Nephron (organoid): ENCODE measurements around the gene TSPAN31.

Experiments
- H3K27ac Mint-ChIP-seq, 3 experiments: 2 replicates each; pipeline ENCODE4 v1.8.0; 2020; ENCODE audit warnings: mixed read lengths in 3 of 3, mild to moderate bottlenecking in 2 of 3, moderate library complexity in 1 of 3
- H3K27me3 Mint-ChIP-seq: 2 replicates; pipeline ENCODE4 v1.8.0; 2021; ENCODE audit warnings: low read depth, mild to moderate bottlenecking, moderate library complexity, mixed read lengths
- H3K36me3 Mint-ChIP-seq: 2 replicates; pipeline ENCODE4 v1.8.0; 2020; ENCODE audit warnings: low read depth, mixed read lengths
- H3K4me1 Mint-ChIP-seq: 2 replicates; pipeline ENCODE4 v1.8.0; 2020; ENCODE audit warnings: mixed read lengths
- H3K4me3 Mint-ChIP-seq, 3 experiments: 2 replicates each; pipeline ENCODE4 v1.8.0; 2020; ENCODE audit warnings: mild to moderate bottlenecking in 3 of 3, mixed read lengths in 3 of 3, moderate library complexity in 2 of 3
- H3K9me3 Mint-ChIP-seq: 2 replicates; pipeline ENCODE4 v1.8.0; 2020; ENCODE audit warnings: mixed read lengths
- CTCF ChIP-seq, 3 experiments: fragments of 200-600 bp; sonication (generic); IDR thresholded peaks; one replicate each; pipeline ENCODE4 v1.5.0; 2021; ENCODE audit warnings: antibody characterized with exemption in 3 of 3; ENCODE audit not compliant: unreplicated experiment in 3 of 3

Gene TSPAN31

GRCh38 chr12:57793920-57794319 lies 49.1 kb downstream of the TSPAN31 start:
- Mint-ChIP-seq H3K9me3 (no peaks in the 10 kb centered on the region), H3K27me3 (no peaks in the 10 kb centered on the region), H3K36me3 (peaks cover 54% of the 10 kb centered on the region), H3K27ac (no peak overlapping the region), H3K4me1 (no peaks in the 10 kb centered on the region), H3K4me3 (no peak overlapping the region)
- no peak for TF ChIP-seq CTCF (IDR thresholded peaks at IDR 0.05; ENCODE audit: unreplicated experiment in 3 of 3)

- TF ChIP-seq CTCF (IDR thresholded peaks at IDR 0.05; ENCODE audit: unreplicated experiment in 3 of 3), result no peak
- Mint-ChIP-seq H3K27me3 (no peaks in the 10 kb centered on the region), H3K4me3 (no peak overlapping the region), H3K9me3 (no peaks in the 10 kb centered on the region), H3K27ac (no peak overlapping the region), H3K36me3 (peaks cover 60% of the 10 kb centered on the region), H3K4me1 (no peaks in the 10 kb centered on the region)
Observed at GRCh38 chr12:57795354-57795753, 50.5 kb downstream of the TSPAN31 start.

GRCh38 chr12:57796996-57797395 lies 52.2 kb downstream of the TSPAN31 start:
- Mint-ChIP-seq H3K36me3 (peaks cover 62% of the 10 kb centered on the region), H3K9me3 (no peaks in the 10 kb centered on the region), H3K27ac (no peak overlapping the region), H3K27me3 (no peaks in the 10 kb centered on the region), H3K4me1 (no peaks in the 10 kb centered on the region), H3K4me3 (no peak overlapping the region)
- no peak for TF ChIP-seq CTCF (IDR thresholded peaks at IDR 0.05; ENCODE audit: unreplicated experiment in 3 of 3)

- no peaks in the 10 kb centered on the region for H3K4me1 Mint-ChIP-seq
- no peaks in the 10 kb centered on the region for H3K27me3 Mint-ChIP-seq
- no peak overlapping the region for H3K4me3 Mint-ChIP-seq
- H3K9me3 Mint-ChIP-seq, result no peaks in the 10 kb centered on the region
- H3K27ac Mint-ChIP-seq, result no peak overlapping the region
- TF ChIP-seq CTCF (IDR thresholded peaks at IDR 0.05; ENCODE audit: unreplicated experiment in 3 of 3), result no peak
- peaks cover 63% of the 10 kb centered on the region for H3K36me3 Mint-ChIP-seq
Observed at GRCh38 chr12:57797933-57798332, 53.1 kb downstream of the TSPAN31 start.
